ENCODE measurements around the gene CHRND. TPM values are rescaled to one million over a fixed set of nuclear protein-coding genes. Genes with fewer than 3 reads are reported as not detected.

The CHRND gene
- total and polyA plus RNA-seq, 2 of the 13 experiments (the other 11 are each of a cell fraction or from before 2014, with no cell fraction given) = 0.18 TPM; not detected in 1

GRCh38 chr2:232550354-232551249 lies 24.6 kb downstream of the CHRND start, which contains the start of the genes EIF4E2 and TIGD1 (continued):
- TF ChIP-seq ZNF318 (CRISPR knock-in tag; IDR thresholded peaks at IDR 0.05) = no peak; the same call in 1 of the 2 replicates
- peak; percentile 99 for TF ChIP-seq KDM3A (CRISPR knock-in tag; IDR thresholded peaks at IDR 0.05; ENCODE audit: low read depth)
- TF ChIP-seq YY1 (IDR thresholded peaks at IDR 0.05; ENCODE audit: insufficient read depth, insufficient replicate concordance, low read depth, low read length) = peak; percentile 87
- TF ChIP-seq HNRNPLL (IDR thresholded peaks at IDR 0.05; ENCODE audit: low read depth, low read length, poor library complexity, severe bottlenecking) = peak; percentile 84
- TF ChIP-seq KAT2B (IDR thresholded peaks at IDR 0.05; ENCODE audit: borderline replicate concordance, low read depth, low read length) = no peak
- peak; percentile 70 for TF ChIP-seq PRDM15 (CRISPR knock-in tag; IDR thresholded peaks at IDR 0.05)
- TF ChIP-seq ZNF747 (CRISPR knock-in tag; IDR thresholded peaks at IDR 0.05; ENCODE audit: borderline replicate concordance) = peak; percentile 99
- peak; percentile 95; the same call in 1 of the 2 replicates for TF ChIP-seq CHD4 (IDR thresholded peaks at IDR 0.05; ENCODE audit: borderline replicate concordance, low read length)
- peak; percentile 99 for TF ChIP-seq ZNF629 (CRISPR knock-in tag; conservative IDR thresholded peaks at IDR 0.05)
- 0 out of 2 replicates have a peak, but pooled peaks have one; percentile 7 for TF ChIP-seq NFIC (IDR thresholded peaks at IDR 0.05; ENCODE audit: low read length)
- TF ChIP-seq ERF (CRISPR knock-in tag; IDR thresholded peaks at IDR 0.05) = peak; percentile 100
- peak; percentile 95 for TF ChIP-seq MEIS1 (CRISPR knock-in tag; IDR thresholded peaks at IDR 0.05; ENCODE audit: borderline replicate concordance)
- peak; percentile 76; the same call in 1 of the 2 replicates for TF ChIP-seq PREB (CRISPR knock-in tag; IDR thresholded peaks at IDR 0.05)
- no peak for TF ChIP-seq SUZ12 (IDR thresholded peaks at IDR 0.05; ENCODE audit: low read depth, low read length)
